ENCODE measurements around the gene DNM1. TPM values are rescaled to one million over a fixed set of nuclear protein-coding genes. Genes with fewer than 3 reads are reported as not detected.

Gene DNM1
- total and polyA plus RNA-seq, 10 of the 15 experiments (the other 5 are each of a cell fraction or from before 2014, with no cell fraction given): 0.06 to 0.67 (median 0.19) TPM; not detected in 3

DNA sequence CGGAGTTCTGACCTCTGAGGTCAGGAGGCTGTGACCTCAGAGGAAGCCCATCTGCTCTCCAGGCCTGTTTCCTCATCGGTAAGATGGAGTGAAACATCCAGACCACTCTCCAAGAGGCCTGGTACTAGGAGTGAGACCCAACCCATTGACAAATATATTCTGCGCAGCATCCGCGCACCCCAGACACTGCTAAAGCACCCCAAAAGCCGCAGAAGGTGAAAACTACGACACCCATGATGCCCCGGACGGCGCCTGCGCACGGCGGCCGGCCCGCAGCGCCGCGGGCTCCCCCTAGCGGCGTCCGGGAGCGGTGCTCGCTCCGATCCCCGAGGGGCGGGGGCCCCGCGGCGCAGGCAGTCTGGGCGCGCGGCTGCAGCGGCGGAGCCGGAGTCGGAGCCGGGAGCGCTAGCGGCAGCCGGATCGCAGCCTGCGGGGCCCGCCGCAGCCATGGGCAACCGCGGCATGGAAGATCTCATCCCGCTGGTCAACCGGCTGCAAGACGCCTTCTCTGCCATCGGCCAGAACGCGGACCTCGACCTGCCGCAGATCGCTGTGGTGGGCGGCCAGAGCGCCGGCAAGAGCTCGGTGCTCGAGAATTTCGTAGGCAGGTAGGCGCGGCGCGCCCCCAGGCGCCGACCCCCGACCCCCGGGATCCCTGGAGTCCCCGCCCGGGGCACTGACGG is at the start of gene DNM1 (continued):
- TF ChIP-seq, protein P1, sequence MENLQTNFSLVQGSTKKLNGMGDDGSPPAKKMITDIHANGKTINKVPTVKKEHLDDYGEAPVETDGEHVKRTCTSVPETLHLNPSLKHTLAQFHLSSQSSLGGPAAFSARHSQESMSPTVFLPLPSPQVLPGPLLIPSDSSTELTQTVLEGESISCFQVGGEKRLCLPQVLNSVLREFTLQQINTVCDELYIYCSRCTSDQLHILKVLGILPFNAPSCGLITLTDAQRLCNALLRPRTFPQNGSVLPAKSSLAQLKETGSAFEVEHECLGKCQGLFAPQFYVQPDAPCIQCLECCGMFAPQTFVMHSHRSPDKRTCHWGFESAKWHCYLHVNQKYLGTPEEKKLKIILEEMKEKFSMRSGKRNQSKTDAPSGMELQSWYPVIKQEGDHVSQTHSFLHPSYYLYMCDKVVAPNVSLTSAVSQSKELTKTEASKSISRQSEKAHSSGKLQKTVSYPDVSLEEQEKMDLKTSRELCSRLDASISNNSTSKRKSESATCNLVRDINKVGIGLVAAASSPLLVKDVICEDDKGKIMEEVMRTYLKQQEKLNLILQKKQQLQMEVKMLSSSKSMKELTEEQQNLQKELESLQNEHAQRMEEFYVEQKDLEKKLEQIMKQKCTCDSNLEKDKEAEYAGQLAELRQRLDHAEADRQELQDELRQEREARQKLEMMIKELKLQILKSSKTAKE (IDR thresholded peaks at IDR 0.05; ENCODE audit: low read depth, poor library complexity, severe bottlenecking): no peak
- no peak for TF ChIP-seq ASH2L (IDR thresholded peaks at IDR 0.05; ENCODE audit: borderline replicate concordance, low read depth)
- TF ChIP-seq SMAD5 (IDR thresholded peaks at IDR 0.05; ENCODE audit: low read depth): no peak
- TF ChIP-seq CREB1 (IDR thresholded peaks at IDR 0.05; ENCODE audit: low read depth): no peak
- no peak for TF ChIP-seq EGR1 (IDR thresholded peaks at IDR 0.05; ENCODE audit: borderline replicate concordance in 1 of 2, low read depth in 2 of 2, low read length in 2 of 2)
- peak; percentile 96 for TF ChIP-seq HCFC1 (IDR thresholded peaks at IDR 0.05; ENCODE audit: low read length)
- TF ChIP-seq NFYA (IDR thresholded peaks at IDR 0.05; ENCODE audit: borderline replicate concordance, low read depth, low read length): no peak
- no peak for TF ChIP-seq SREBF2 (IDR thresholded peaks at IDR 0.05; ENCODE audit: low read length)
- TF ChIP-seq, protein P2, sequence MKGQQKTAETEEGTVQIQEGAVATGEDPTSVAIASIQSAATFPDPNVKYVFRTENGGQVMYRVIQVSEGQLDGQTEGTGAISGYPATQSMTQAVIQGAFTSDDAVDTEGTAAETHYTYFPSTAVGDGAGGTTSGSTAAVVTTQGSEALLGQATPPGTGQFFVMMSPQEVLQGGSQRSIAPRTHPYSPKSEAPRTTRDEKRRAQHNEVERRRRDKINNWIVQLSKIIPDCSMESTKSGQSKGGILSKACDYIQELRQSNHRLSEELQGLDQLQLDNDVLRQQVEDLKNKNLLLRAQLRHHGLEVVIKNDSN (IDR thresholded peaks at IDR 0.05; ENCODE audit: borderline replicate concordance, extremely low read length, insufficient read depth, low read depth, low read length): no peak
- no peak for TF ChIP-seq SUPT20H (IDR thresholded peaks at IDR 0.05; ENCODE audit: borderline replicate concordance, control insufficient read depth, low read depth, low read length)
- no peak for TF ChIP-seq MXI1 (IDR thresholded peaks at IDR 0.05; ENCODE audit: low read depth, low read length)
- TF ChIP-seq EED (IDR thresholded peaks at IDR 0.05; ENCODE audit: low read depth): no peak
- no peak for TF ChIP-seq ESRRA (IDR thresholded peaks at IDR 0.05; ENCODE audit: low read length)
- TF ChIP-seq MTA2 (IDR thresholded peaks at IDR 0.05; ENCODE audit: low read depth): no peak
- no peak for TF ChIP-seq FOXM1 (IDR thresholded peaks at IDR 0.05; ENCODE audit: low read depth, low read length)
- no peak for TF ChIP-seq ZBTB4 (CRISPR knock-in tag; IDR thresholded peaks at IDR 0.05)
- TF ChIP-seq RFX5 (IDR thresholded peaks at IDR 0.05; ENCODE audit: low read depth, low read length): no peak
- no peak for TF ChIP-seq FOXK2 (IDR thresholded peaks at IDR 0.05)
- TF ChIP-seq MEF2B (IDR thresholded peaks at IDR 0.05; ENCODE audit: partially characterized antibody, poor library complexity, severe bottlenecking): no peak
- peak; percentile 96 for TF ChIP-seq IKZF1 (conservative IDR thresholded peaks at IDR 0.05)
- TF ChIP-seq KDM1A (IDR thresholded peaks at IDR 0.05; ENCODE audit: borderline replicate concordance): no peak
- TF ChIP-seq ZNF274 (IDR thresholded peaks at IDR 0.05; ENCODE audit: insufficient read depth, insufficient read length): no peak
- TF ChIP-seq POU2F2 (IDR thresholded peaks at IDR 0.05; ENCODE audit: borderline replicate concordance, low read depth, low read length): 0 out of 3 replicates have a peak, but pooled peaks have one; percentile 16
- TF ChIP-seq RUNX3 (IDR thresholded peaks at IDR 0.05; ENCODE audit: low read length): no peak; the same call in 1 of the 2 replicates
- TF ChIP-seq NR2C1 (IDR thresholded peaks at IDR 0.05): peak; percentile 84
